ENCODE results near the gene CIPC. TPM values are rescaled to one million over a fixed set of nuclear protein-coding genes. Genes with fewer than 3 reads are reported as not detected.

Gene CIPC
- total RNA-seq, 1 experiment from 2014 or later, result 26.6 TPM

GRCh38 chr14:77108753-77109152 lies 10.7 kb downstream of the CIPC start:
- ATAC-seq, result no peak
- CTCF ChIA-PET, result interaction anchor here (0.6 kb wide), 1 partner anchor 15 kb away, joined by 3 read pairs; no protein-coding TSS in a partner anchor
- Histone ChIP-seq H3K4me1 (ENCODE audit: insufficient read depth, low read length) (no peaks in the 10 kb centered on the region), H3K36me3 (ENCODE audit: low read depth, low read length) (peaks cover 57% of the 10 kb centered on the region), H4K20me1 (ENCODE audit: low read length) (no peaks in the 10 kb centered on the region), H3K4me2 (ENCODE audit: low read length) (no peak overlapping the region), H3K9me3 (ENCODE audit: low read length) (no peaks in the 10 kb centered on the region), H2AFZ (ENCODE audit: low read length) (no peak overlapping the region), H3K27ac (ENCODE audit: low read length) (no peak overlapping the region), H3K4me3 (ENCODE audit: low read length) (no peak overlapping the region), H3K9me2 (replicated peaks; ENCODE audit: low read length) (no peaks in the 10 kb centered on the region), H3K79me2 (ENCODE audit: low read length) (peaks cover 10% of the 10 kb centered on the region; the same call in 1 of the 2 replicates), H3F3A (ENCODE audit: low read length, unreplicated experiment) (no peaks in the 10 kb centered on the region), H3K9ac (ENCODE audit: low read length) (no peak overlapping the region), H3K27me3 (ENCODE audit: low read length) (no peaks in the 10 kb centered on the region)
- no peak for DNase-seq
- intact Hi-C loops (cut with micrococcal nuclease), result no loop called here
- TF ChIP-seq EZH2 (IDR thresholded peaks at IDR 0.05; ENCODE audit: low read length, unreplicated experiment), result no peak
- 0 out of 2 replicates have a peak, but pooled peaks have one; percentile 25 for TF ChIP-seq CTCF (conservative IDR thresholded peaks at IDR 0.05; ENCODE audit: low read depth, low read length)
- POLR2A ChIA-PET (ENCODE audit: unreplicated experiment), result no interaction called here
- no TSS peak for BruUV-seq (replicated peaks)

GRCh38 chr14:77109656-77110055 lies 11.6 kb downstream of the CIPC start:
- no peaks in the 10 kb centered on the region for H3K9me3 ChIP-seq (ENCODE audit: low read length)
- no peak overlapping the region for H3K27ac ChIP-seq (ENCODE audit: low read length)
- no peak for TF ChIP-seq CTCF (conservative IDR thresholded peaks at IDR 0.05; ENCODE audit: low read depth, low read length)
- no peak for TF ChIP-seq EZH2phosphoT487 (IDR thresholded peaks at IDR 0.05; ENCODE audit: borderline replicate concordance, low read length)
- TF ChIP-seq EZH2 (IDR thresholded peaks at IDR 0.05; ENCODE audit: low read length, unreplicated experiment), result no peak
- H3F3A ChIP-seq (ENCODE audit: low read length, unreplicated experiment), result no peaks in the 10 kb centered on the region
- no peaks in the 10 kb centered on the region for H4K20me1 ChIP-seq (ENCODE audit: low read length)
- DNase-seq (no peak), ATAC-seq (no peak)
- H3K27me3 ChIP-seq (ENCODE audit: low read length), result no peaks in the 10 kb centered on the region
- no peak overlapping the region for H3K9ac ChIP-seq (ENCODE audit: low read length)
- no peak overlapping the region for H2AFZ ChIP-seq (ENCODE audit: low read length)
- H3K4me1 ChIP-seq (ENCODE audit: insufficient read depth, low read length), result no peaks in the 10 kb centered on the region
- CTCF ChIA-PET, result interaction anchor here (0.6 kb wide), 1 partner anchor 1439 kb away, joined by 3 read pairs; no protein-coding TSS in a partner anchor
- H3K36me3 ChIP-seq (ENCODE audit: low read depth, low read length), result peaks cover 66% of the 10 kb centered on the region
- intact Hi-C loops (cut with micrococcal nuclease), result no loop called here
- no peak overlapping the region for H3K4me2 ChIP-seq (ENCODE audit: low read length)
- POLR2A ChIA-PET (ENCODE audit: unreplicated experiment), result no interaction called here
- no peaks in the 10 kb centered on the region for H3K9me2 ChIP-seq (replicated peaks; ENCODE audit: low read length)
- H3K4me3 ChIP-seq (ENCODE audit: low read length), result no peak overlapping the region
- BruUV-seq (replicated peaks), result no TSS peak
- peaks cover under 1% of the 10 kb centered on the region; the same call in 1 of the 2 replicates for H3K79me2 ChIP-seq (ENCODE audit: low read length)

DNA sequence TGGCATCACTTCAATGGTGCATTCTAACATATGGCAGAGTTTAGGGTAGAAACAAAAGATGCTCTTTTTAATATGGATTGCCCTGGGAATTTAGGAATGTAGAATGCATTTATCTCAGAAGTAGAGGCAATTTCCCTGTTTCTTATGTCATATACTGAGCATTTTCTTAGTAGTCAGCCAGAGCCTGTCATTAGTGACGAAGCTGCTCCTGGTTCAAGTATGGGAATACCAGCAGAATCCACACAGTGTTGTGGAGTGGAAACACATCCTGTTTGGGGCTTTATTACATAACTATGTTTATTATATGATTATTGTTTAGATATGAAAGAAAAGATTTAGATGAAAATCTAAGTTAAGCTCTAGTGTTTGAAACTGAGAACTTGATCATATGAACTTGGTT lies 12.2 kb downstream of the CIPC start:
- POLR2A ChIA-PET (ENCODE audit: unreplicated experiment), result no interaction called here
- H3K36me3 ChIP-seq (ENCODE audit: low read depth, low read length), result peaks cover 69% of the 10 kb centered on the region
- no TSS peak for BruUV-seq (replicated peaks)
- no peaks in the 10 kb centered on the region for H4K20me1 ChIP-seq (ENCODE audit: low read length)
- H3K4me1 ChIP-seq (ENCODE audit: insufficient read depth, low read length), result no peaks in the 10 kb centered on the region
- CTCF ChIA-PET, result no interaction called here
- H3K4me3 ChIP-seq (ENCODE audit: low read length), result no peak overlapping the region
- no peaks in the 10 kb centered on the region for H3F3A ChIP-seq (ENCODE audit: low read length, unreplicated experiment)
- H3K9ac ChIP-seq (ENCODE audit: low read length), result no peak overlapping the region
- H3K9me3 ChIP-seq (ENCODE audit: low read length), result no peaks in the 10 kb centered on the region
- TF ChIP-seq CTCF (conservative IDR thresholded peaks at IDR 0.05; ENCODE audit: low read depth, low read length), result no peak
- TF ChIP-seq EZH2 (IDR thresholded peaks at IDR 0.05; ENCODE audit: low read length, unreplicated experiment), result no peak
- no peak for TF ChIP-seq EZH2phosphoT487 (IDR thresholded peaks at IDR 0.05; ENCODE audit: borderline replicate concordance, low read length)
- intact Hi-C loops (cut with micrococcal nuclease), result no loop called here
- H3K27ac ChIP-seq (ENCODE audit: low read length), result no peak overlapping the region
- no peaks in the 10 kb centered on the region for H3K9me2 ChIP-seq (replicated peaks; ENCODE audit: low read length)
- no peak overlapping the region for H2AFZ ChIP-seq (ENCODE audit: low read length)
- no peak overlapping the region for H3K4me2 ChIP-seq (ENCODE audit: low read length)
- no peaks in the 10 kb centered on the region for H3K27me3 ChIP-seq (ENCODE audit: low read length)
- DNase-seq (no peak), ATAC-seq (no peak)
- H3K79me2 ChIP-seq (ENCODE audit: low read length), result no peaks in the 10 kb centered on the region
